ENCODE results near the gene RAB37.

Gene RAB37

DNA sequence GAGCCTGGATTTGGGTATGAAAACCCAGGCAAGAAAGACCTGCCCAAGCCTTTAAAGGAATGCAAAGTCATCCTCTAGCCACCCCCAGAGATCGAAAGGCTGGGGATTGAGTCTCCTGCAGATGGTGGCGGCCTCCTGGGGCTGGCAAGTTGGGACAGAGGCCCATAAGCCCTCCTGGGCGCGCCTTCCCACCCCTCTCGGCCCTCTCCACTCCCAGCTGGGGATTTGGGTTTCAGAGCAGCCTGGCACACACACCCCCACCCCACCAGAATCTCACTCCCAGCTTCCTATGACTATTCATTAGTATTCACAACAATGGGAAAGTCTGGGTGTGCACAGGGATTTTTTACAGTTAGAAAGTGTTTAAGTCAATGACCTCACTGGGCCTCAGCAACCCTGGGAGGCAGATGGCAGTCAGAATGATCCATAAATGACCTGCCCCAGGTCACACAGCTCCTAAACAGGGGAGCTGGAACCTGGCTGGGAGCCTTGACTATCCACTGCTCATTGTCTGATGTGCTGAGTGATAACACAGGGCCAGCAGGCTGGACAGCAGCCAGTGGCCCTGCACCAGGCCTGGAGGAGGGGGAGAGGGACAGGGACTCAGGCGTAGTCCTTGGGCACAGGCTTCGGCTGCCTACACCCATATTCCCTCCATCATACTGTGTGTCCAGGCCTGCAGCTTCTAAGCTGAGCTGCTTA lies 23.5 kb downstream of the RAB37 start:
- DNase-seq (ENCODE audit: low read depth in 2 of 3, low spot score in 1 of 3) = no peak

DNA sequence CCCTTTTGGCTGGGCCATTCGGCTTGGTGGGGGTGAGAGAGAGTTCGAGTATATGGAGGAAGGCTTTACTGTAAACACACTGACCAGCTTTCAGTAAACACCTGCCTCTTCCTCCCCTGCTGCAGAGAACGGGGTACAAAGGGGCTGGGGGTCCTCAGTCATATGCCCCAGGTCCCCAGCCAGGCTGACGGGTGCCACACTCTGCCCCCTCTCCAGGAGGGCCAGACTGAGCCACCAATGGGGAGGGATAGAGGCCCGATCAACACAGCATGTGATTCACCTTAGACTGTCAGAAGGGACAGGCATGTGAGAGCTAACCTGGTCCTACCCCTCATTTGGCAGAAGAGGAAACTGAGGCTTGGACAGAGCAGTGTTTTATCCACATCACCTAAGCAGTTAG lies 24.4 kb downstream of the RAB37 start:
- no peak for DNase-seq (ENCODE audit: low read depth in 2 of 3, low spot score in 1 of 3)

DNA sequence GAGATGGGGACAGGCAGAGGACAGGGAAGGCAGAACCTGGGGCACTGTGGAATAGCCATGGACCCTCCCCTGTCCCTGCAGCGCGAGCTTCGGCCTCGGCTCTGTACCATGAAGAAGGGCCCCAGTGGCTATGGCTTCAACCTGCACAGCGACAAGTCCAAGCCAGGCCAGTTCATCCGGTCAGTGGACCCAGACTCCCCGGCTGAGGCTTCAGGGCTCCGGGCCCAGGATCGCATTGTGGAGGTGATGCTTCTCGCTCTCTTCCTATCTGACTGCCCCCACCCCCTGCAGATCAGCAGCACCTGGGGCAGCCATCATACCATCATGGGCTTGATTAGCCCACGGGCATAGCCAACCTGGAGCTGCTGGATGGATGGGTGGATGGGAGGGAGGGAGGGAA lies 24.9 kb downstream of the RAB37 start:
- DNase-seq (ENCODE audit: low read depth in 2 of 3, low spot score in 1 of 3) = no peak

DNA sequence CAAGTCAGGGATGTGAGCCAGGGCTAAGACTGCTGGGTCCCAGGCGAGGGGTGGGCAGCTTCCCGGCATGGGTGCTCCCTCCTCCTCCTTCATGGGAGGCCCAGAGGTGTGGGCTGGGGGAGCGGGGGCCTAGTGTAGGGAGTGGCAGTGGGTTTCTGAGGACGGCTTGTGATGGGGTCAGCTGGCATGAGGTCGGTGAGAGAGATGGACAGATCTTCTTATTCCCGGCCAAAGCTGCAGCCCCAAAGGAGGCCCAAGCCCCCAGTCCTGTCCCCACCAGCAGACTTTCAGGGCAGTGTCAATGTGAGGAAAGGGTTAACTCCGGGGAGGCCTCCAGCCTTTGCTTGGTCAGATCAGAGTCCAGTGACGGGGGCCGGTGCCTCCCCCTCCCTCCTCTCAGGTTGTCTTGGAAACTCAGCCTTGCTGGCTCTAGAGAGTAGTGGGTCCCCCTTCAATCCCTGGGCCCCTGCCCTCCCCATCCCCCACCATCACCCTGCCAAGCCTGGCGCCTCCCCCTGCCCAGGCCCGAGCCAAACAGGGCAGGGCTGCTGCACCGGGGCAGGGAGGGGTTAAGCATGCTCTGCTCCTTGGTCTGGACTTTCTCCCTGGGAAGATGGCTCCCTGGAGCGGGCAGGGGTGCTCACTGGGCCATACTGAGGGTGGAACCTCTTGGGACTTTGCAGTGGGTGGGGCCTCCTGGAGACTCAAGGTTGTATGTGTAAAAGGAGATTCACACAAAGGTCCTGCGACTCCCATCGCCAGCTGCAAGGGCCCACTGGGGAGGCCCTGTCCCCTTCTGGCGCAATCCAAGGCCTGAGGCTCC lies 26.7 kb downstream of the RAB37 start:
- no peak for DNase-seq (ENCODE audit: low read depth in 2 of 3, low spot score in 1 of 3)

DNA sequence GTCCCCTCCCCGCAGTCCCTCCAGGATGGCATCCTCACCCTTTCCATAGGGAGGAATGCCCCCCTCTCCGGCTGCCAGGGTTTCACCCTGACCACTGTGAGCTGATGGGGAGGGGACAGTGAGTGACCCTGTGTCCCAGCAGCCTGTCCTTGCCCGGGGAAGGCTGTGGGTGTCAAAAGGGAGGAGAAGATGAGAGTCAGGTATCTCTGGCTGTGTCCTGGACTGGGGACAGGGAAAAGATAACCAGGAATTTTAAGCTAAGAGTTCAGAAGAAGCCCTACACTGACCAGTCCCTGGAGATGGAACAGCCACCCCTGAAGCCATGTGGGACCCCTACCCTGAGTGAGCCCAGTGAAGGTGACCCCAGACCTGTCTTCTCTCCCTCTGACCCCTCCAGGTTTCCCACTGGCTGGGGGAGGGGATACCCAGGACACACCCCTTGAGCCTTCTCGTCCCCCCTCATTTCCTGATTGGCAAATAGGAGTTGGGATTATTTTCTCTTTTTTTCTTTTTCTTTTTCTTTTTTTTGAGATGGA lies 27.8 kb downstream of the RAB37 start:
- no peak for DNase-seq (ENCODE audit: low read depth in 2 of 3, low spot score in 1 of 3)

DNA sequence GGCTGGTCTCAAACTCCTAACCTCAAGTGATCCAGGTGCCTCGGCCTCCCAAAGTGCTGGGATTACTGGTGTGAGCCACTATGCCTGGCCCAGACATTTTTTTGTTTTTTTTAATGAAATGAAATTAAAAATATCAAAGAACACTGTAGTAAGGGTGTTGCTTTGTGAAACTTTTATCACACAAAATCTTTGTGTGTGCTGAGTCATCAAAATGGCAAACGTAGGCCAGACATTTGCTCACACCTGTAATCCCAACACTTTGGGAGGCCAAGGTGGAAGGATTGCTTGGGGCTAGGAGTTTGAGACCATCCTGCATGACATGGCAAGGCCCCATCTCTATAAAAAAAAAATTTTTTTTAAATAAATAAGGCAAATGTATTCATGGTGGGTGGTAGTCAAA lies 29.4 kb downstream of the RAB37 start:
- DNase-seq (ENCODE audit: low read depth in 2 of 3, low spot score in 1 of 3) = no peak

DNA sequence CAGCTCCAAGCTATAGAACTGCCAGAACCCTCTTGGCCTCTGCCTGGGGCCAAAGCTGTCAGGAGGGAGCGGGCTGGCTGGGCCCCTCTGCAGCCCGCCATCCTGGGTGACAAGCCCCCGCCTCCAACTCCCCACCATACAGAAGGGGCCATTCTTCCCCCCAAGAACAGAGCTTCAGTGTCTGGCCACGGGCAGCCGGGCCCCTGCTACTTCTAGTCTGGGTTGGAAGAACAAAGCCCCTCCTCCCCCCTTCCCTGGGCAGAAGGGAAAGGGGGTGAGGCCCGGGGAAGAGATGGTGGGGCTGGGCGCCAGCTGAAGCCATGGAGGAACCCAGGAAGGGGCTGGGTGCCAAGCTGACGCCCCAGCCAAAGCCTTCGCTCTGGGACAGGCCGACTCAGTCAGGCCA lies 30.1 kb downstream of the RAB37 start:
- DNase-seq (ENCODE audit: low read depth in 2 of 3, low spot score in 1 of 3) = no peak

DNA sequence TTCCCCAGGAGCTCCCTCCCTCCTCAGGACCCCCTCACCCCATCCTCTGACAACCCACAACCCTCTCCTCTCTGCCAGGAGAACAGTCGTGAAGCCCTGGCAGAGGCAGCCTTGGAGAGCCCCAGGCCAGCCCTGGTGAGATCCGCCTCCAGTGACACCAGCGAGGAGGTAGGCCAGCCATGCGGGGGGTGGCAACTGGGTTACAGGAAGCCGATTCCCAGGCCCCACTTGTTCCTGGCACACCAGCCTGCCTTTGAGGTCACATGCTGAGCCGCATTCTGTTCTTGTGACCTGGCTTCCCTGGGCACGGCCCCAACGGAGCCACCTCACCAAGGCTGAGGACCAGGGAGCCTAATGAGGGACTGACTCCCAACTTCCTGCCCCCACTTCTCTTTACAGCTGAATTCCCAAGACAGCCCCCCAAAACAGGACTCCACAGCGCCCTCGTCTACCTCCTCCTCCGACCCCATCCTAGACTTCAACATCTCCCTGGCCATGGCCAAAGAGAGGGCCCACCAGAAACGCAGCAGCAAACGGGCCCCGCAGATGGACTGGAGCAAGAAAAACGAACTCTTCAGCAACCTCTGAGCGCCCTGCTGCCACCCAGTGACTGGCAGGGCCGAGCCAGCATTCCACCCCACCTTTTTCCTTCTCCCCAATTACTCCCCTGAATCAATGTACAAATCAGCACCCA lies 31.2 kb downstream of the RAB37 start:
- DNase-seq (ENCODE audit: low read depth in 2 of 3, low spot score in 1 of 3) = no peak

DNA sequence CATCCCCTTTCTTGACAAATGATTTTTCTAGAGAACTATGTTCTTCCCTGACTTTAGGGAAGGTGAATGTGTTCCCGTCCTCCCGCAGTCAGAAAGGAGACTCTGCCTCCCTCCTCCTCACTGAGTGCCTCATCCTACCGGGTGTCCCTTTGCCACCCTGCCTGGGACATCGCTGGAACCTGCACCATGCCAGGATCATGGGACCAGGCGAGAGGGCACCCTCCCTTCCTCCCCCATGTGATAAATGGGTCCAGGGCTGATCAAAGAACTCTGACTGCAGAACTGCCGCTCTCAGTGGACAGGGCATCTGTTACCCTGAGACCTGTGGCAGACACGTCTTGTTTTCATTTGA lies 31.7 kb downstream of the RAB37 start:
- DNase-seq (ENCODE audit: low read depth in 2 of 3, low spot score in 1 of 3) = no peak

DNA sequence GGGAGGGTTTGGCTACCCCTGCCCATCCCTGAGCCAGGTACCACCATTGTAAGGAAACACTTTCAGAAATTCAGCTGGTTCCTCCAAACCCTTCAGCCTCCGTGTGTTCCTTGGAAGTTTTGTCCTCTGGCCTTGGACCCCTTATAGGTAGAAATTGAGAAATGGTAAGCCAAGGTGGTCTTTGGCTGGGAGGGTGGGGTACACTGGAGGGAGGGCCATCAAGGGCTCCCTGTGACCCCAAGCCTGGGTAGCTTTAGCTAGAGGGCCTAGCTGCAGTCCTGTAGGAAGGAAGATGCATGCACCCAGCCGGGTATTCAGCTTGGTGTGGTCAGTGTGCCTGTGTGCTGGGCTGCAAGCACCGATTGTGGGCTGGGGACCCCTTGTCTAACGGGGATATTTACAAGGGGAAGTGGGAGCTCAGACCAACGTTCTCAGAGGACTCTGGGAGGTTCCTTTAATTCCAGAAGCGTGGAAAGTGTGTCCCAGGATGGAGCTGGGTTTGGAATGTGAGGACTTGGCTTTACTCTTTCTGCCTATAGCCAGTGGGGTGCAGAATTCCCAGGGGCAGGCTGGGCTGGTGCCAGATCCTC lies 32.3 kb downstream of the RAB37 start:
- DNase-seq (ENCODE audit: low read depth in 2 of 3, low spot score in 1 of 3) = no peak

DNA sequence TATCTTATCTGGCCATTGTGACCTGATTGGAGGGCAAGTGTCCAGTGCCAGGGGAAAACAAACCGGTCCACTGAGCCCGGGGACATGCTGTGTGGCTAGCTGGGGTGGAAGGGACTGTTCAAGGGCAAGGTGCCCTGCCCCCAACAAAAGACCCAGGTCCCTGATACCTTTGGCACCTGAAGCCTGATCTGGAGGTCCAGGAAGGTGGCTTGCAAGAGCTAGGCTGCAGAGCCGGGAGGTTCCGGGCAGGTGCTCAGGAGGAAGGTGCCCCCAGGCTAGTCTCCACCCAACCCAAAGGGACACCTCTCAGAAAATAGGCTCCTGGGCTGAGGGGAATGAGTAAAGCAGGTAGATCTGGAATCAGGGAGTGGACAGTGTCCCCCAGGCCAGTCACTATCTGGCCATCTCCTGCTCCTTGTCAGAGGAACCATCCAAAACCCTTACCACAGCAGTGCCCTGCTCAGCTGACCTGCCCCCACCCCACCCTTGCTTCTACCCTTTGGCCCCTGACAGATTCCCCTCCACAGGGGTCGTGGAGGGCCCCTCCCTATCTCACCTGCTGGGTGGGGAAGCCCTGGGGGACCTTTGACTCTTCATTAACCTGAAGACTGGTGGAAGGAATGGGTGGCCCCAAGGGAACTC lies 32.9 kb downstream of the RAB37 start:
- no peak for DNase-seq (ENCODE audit: low read depth in 2 of 3, low spot score in 1 of 3)

DNA sequence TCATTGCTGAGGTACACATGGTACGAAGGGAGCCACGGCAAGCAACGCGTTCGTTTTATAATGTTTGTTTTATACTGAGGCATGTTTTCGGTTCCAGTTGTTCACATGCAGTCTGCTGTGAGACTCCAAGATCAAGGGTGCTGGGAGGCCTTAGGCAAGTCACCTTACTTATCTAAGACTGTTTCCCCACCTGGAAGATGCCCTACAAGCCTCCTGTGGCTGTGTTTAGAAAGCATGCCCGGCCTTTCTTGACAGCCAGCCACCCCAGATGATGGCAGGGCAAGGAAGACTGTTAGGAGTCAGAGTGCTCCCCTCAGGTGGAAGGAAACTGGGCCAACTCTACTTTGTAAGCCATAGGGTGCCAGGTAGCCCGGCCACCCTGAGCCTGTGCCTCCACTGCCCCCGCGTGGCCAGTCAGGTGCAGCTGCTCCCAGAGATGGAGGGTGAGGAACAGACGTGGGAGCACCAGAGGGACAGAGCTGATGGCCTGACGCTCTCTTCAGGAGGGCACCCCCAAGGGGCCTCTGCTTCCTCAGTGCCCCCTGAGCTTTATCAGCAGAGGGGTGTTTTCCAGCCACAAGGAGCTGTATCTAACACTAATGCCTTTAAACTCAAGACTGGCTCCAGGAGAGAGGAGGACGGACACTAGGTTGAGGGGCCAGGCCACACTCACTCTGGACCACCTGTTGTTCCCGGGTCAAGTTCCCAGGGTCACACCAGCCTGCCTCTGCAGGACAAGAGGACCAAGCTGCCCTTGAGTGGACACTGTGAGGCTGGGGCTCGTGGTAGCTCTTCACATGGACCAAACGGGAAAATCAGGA lies 33.7 kb downstream of the RAB37 start:
- DNase-seq (ENCODE audit: low read depth in 2 of 3, low spot score in 1 of 3) = peak in 1 of 3 donors; percentile 52

DNA sequence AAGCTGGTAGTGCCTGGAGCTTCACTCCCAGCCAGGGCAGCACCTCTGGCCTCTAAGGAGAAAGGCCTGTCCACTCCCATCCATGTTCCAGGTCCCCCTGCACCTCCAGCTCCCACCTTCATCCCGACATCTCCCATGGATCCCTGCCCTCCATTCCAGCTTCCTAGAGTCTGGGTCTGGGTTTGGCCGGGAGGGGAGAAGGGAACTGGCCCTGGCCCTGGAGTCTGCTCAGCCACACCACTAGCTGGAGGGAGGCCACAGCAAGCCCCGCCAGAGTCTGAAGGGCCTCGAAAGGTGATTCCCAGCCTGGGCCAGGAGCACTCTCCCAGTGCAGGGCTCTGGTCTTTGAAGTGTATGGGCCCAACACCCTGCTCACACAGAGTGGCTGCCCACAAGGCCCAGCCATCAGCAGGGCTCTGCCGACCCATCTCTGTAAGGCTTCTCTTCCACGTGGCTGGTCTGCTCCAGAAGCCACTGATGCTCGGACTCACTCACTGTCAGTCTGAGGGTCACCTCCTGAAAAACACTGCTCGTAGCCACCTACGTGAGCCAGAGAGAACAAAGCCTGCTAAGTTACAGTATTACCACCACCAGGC lies 34.4 kb downstream of the RAB37 start:
- no peak for DNase-seq (ENCODE audit: low read depth in 2 of 3, low spot score in 1 of 3)

DNA sequence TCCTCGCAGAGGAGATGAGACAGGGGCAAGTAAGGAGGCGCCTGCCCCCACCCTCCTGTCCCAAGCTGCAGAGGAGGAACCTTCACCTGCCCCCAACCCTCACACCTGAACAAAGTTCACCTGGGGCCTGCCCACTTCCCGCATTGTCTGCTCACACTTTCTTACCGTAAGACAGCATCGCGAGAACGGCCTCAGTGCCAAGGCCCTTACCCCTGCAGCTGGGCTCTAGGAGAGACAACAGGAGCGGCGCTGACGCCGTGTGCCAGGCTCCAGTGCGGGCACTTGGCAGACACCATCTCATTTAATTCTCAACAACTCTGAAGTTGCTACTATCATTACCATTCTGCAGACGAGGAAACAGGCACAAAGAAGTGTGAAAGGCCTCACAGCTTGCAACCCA lies 35.0 kb downstream of the RAB37 start:
- no peak for DNase-seq (ENCODE audit: low read depth in 2 of 3, low spot score in 1 of 3)

DNA sequence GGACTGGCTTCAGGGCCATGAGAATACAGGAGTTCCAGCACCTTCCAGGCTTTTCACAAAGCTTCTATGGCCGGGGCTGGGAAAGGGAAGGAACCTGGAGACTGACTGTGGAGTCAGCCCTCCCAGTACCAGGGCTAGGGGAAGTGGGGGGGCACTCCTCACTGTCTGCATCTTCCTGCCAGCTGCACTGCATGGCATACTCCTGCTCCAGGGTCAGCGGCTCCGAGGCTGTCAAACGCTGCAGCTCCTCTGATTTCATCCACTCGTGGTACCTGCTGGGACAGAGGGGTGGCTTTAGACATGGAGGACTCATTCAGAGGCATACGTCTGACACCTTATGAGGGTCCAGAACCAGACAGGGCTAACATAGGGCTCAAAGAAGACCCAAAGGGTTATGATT lies 36.4 kb downstream of the RAB37 start:
- DNase-seq (ENCODE audit: low read depth in 2 of 3, low spot score in 1 of 3) = no peak

DNA sequence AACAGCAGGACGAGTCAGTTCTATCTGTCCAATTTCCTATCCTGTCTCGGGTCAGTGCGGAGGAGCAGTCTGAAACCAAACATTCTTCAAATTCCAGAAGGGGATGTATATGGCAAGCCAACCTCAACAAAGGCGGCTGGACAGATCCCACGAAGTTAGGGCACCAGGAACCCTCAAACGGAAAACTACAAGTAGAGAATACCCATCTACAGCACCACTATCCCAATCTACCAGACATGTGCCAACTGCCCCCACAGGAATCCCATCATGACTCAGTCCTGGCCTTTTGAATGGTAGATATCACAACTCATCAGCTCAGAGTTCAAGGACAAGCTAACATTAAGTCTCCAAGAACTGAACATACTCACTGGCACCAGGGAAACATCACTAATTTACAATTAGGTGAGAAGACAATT lies 36.8 kb downstream of the RAB37 start:
- no peak for DNase-seq (ENCODE audit: low read depth in 2 of 3, low spot score in 1 of 3)

DNA sequence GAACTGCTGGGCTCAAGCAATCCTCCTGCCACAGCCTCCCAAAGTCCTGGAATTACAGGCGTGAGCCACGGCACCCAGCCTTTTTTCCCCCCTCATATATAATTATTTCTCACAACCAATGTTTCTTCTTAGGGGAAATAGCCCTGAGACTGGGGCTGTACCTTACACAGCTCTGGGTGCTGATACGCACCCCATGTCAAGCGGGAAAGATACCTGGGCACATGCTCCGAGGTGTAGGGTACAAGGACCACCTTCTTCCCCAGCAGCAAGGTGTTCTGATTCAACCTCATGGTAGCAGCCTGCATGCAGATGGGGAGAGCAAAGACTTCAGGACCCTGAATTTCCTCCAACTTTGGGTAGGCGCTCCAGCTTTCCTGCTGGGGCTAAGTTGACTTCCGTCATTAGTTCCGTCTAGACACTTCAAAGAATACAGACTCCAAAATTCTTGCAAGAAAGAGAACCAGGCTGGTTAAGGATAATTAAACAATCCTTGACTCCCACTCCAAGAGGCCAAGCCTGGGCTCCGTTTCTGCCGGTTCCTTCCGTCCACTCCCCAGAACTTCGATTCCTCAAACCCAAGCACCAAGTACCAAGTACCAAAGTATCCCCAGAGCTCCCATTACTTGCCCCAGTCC lies 38.5 kb downstream of the RAB37 start:
- no peak for DNase-seq (ENCODE audit: low read depth in 2 of 3, low spot score in 1 of 3)

DNA sequence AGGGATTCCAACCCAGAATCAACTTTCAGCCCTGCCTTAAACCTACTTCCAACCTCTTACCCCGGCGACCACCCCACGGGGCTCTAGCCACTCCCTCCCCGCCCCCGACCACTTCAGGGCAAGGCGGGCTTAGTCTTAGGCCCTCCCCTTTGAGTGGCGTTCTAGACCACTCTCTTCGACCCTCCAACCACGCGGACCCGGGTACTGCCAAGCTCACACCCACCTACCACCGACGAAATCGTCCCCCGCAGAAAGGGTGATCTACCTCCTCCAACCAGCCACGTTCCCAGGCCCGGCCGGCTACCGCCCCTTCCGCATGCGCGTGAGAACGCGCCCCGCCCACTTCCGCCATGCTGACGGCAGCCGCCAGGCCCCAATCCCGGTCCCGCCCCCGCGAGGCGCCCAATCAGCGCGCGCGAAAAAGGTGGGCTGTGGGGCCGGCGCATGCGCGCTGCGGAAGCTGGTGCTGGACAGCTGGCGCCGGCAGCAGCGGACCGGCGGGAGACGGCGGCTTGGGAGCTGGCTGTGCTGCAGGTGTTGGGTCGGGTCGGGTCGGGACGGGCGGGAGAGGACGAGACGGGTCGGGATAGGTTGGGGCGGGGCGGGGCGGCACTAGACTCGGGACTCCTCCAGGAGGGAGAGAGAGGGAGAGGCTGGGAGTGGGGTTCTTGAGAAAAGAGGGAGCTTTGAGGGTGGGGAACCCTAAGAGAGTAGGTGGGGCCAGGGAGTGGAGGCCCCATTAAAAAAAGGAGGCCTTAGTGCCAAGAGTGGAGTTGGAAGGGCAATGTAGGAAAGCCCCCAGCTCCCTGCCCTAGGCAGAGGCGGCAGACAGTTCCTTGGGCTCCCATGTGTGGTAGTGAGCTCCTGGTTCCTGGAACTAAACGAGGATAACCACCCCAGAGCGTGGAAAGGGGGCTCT lies 39.2 kb downstream of the RAB37 start, which contains the start of gene NAT9:
NAT9 (minus strand) TSS at position 302 of the 919 bp plus-strand sequence. CDS start 647 bp downstream, outside the sequence.
- DNase-seq (ENCODE audit: low read depth in 2 of 3, low spot score in 1 of 3) = peak; percentile 97 to 99 (median 99)

All from stimulated activated CD4-positive, alpha-beta T cell treated with anti-CD3 and anti-CD28 coated beads, Interleukin-12 subunit alpha, Interleukin-12 subunit beta, amount 100 ng/mL, for 48 hours (primary cell).